WI38 (cell line): Measurements from ENCODE around the gene SH2D2A.

Source experiments
- H3K4me3 ChIP-seq: 2 replicates; pipeline ENCODE4 v1.5.1; 2011; ENCODE audit warnings: low read depth, mild to moderate bottlenecking, control low read depth, low read length
- CTCF ChIP-seq: IDR thresholded peaks from 2 replicates; pipeline ENCODE4 v1.5.1; 2012; ENCODE audit warnings: low read depth, mild to moderate bottlenecking, control low read depth, low read length

Gene SH2D2A

GRCh38 chr1:156808186-156809030, 8.2 kb downstream of the SH2D2A start:
- H3K4me3 ChIP-seq: no peak overlapping the region
- no peak for TF ChIP-seq CTCF

- no peak for TF ChIP-seq CTCF
- H3K4me3 ChIP-seq: no peak overlapping the region
Measured at GRCh38 chr1:156807627-156808026, 9.0 kb downstream of the SH2D2A start.

GRCh38 chr1:156806512-156807440, 9.9 kb downstream of the SH2D2A start:
- no peak overlapping the region for H3K4me3 ChIP-seq
- no peak for TF ChIP-seq CTCF

- H3K4me3 ChIP-seq: no peak overlapping the region
- TF ChIP-seq CTCF: no peak
Measured at GRCh38 chr1:156805766-156806511, 10.7 kb downstream of the SH2D2A start.

- TF ChIP-seq CTCF: no peak
- H3K4me3 ChIP-seq: no peak overlapping the region
Measured at GRCh38 chr1:156804572-156805243, 11.9 kb downstream of the SH2D2A start.

- no peak overlapping the region for H3K4me3 ChIP-seq
- TF ChIP-seq CTCF: no peak
Measured at GRCh38 chr1:156804026-156804425, 12.6 kb downstream of the SH2D2A start.
